Mesendoderm (in vitro differentiated cells): Measurements from ENCODE around the gene C9orf50.

Source experiments
- DNase-seq: peaks from one replicate; pipeline ENCODE4 v3.0.0; 2013
- H2AK5ac ChIP-seq: 2 replicates; pipeline ENCODE4 v1.6.1; 2013; ENCODE audit warnings: low read length, inconsistent platforms
- H2BK120ac ChIP-seq: 2 replicates; pipeline ENCODE4 v1.6.1; 2013; ENCODE audit warnings: low read depth, mild to moderate bottlenecking, low read length, moderate library complexity, mixed read lengths
- H2BK15ac ChIP-seq: replicated peaks from 2 replicates; pipeline ENCODE4 v1.6.1; 2013; ENCODE audit warnings: low read depth, mild to moderate bottlenecking, moderate library complexity
- H2BK5ac ChIP-seq: 2 replicates; pipeline ENCODE4 v1.6.1; 2013; ENCODE audit warnings: low read length, inconsistent platforms
- H3K18ac ChIP-seq: 2 replicates; pipeline ENCODE4 v1.6.1; 2013; ENCODE audit warnings: mild to moderate bottlenecking, low read length, mixed read lengths
- H3K23ac ChIP-seq: one replicate; pipeline ENCODE4 v1.6.1; 2013; ENCODE audit warnings: low read length
- H3K27ac ChIP-seq: 2 replicates; pipeline ENCODE4 v1.5.1; 2013; ENCODE audit warnings: low read depth, mild to moderate bottlenecking, inconsistent platforms, low read length, moderate library complexity
- H3K27me3 ChIP-seq: 2 replicates; pipeline ENCODE4 v1.6.1; 2013; ENCODE audit warnings: low read length, control low read depth, mild to moderate bottlenecking, inconsistent platforms; ENCODE audit not compliant: insufficient read depth, poor library complexity
- H3K36me3 ChIP-seq: 2 replicates; pipeline ENCODE4 v1.6.1; 2013; ENCODE audit warnings: low read length, inconsistent platforms; ENCODE audit not compliant: control insufficient read depth, insufficient read depth
- H3K4ac ChIP-seq: one replicate; pipeline ENCODE4 v1.6.1; 2013; ENCODE audit warnings: low read depth, mild to moderate bottlenecking, low read length, moderate library complexity
- H3K4me1 ChIP-seq: 2 replicates; pipeline ENCODE4 v1.6.1; 2013; ENCODE audit warnings: low read depth, low read length, inconsistent platforms; ENCODE audit not compliant: control insufficient read depth
- H3K4me2 ChIP-seq: 2 replicates; pipeline ENCODE4 v1.6.1; 2013; ENCODE audit warnings: low read length
- H3K4me3 ChIP-seq: 2 replicates; pipeline ENCODE4 v1.5.1; 2013; ENCODE audit warnings: mild to moderate bottlenecking, low read length
- H3K56ac ChIP-seq: one replicate; pipeline ENCODE4 v1.6.1; 2013; ENCODE audit warnings: low read length
- H3K79me1 ChIP-seq: 2 replicates; pipeline ENCODE4 v1.6.1; 2013; ENCODE audit warnings: low read length, inconsistent platforms
- H3K79me2 ChIP-seq: 2 replicates; pipeline ENCODE4 v1.6.1; 2013; ENCODE audit warnings: mild to moderate bottlenecking, low read length; ENCODE audit not compliant: control insufficient read depth, insufficient read depth
- H3K9ac ChIP-seq: 2 replicates; pipeline ENCODE4 v1.6.1; 2013; ENCODE audit warnings: low read length, inconsistent platforms
- H4K5ac ChIP-seq: one replicate; pipeline ENCODE4 v1.6.1; 2013; ENCODE audit warnings: low read length
- H4K8ac ChIP-seq: one replicate; pipeline ENCODE4 v1.6.1; 2013; ENCODE audit warnings: low read depth, mild to moderate bottlenecking, control low read depth, low read length, moderate library complexity
- WGBS: extraction: QIAGEN DNeasy Blood & Tissue Kit; methylation state at CpG from one replicate; pipeline ENCODE4 v1.1.7; 2013; ENCODE audit warnings: low lambda C conversion rate, missing lambda C conversion rate; ENCODE audit not compliant: insufficient coverage; ENCODE audit errors: extremely low coverage; 5-methylcytosine and 5-hydroxymethylcytosine counted together

Gene C9orf50

GRCh38 chr9:129570450-129571297 is 50.2 kb downstream of the C9orf50 start:
- H3K4me1 ChIP-seq = peaks cover 5% of the 10 kb centered on the region
- H3K56ac ChIP-seq = peak overlapping the region; percentile 84
- H2BK120ac ChIP-seq = peak overlapping the region; percentile 69
- peak overlapping the region; percentile 91 for H2AK5ac ChIP-seq
- WGBS = no CpG with 5 or more reads among the region's 14 CpGs
- H3K18ac ChIP-seq = peak overlapping the region; percentile 95
- H3K27ac ChIP-seq = peak overlapping the region; percentile 32
- no peak overlapping the region for H3K4me2 ChIP-seq
- H3K79me1 ChIP-seq = no peaks in the 10 kb centered on the region
- no peaks in the 10 kb centered on the region for H3K36me3 ChIP-seq
- DNase-seq = peak; percentile 90
- no peak overlapping the region for H4K5ac ChIP-seq
- no peak overlapping the region for H2BK15ac ChIP-seq
- H3K23ac ChIP-seq = no peak overlapping the region
- peak overlapping the region; percentile 92 for H3K4ac ChIP-seq
- H3K9ac ChIP-seq = peak overlapping the region; percentile 32
- peak overlapping the region; percentile 86 for H2BK5ac ChIP-seq
- no peaks in the 10 kb centered on the region for H3K79me2 ChIP-seq
- H3K4me3 ChIP-seq = no peak overlapping the region
- H3K27me3 ChIP-seq = no peaks in the 10 kb centered on the region
- peak overlapping the region; percentile 41 for H4K8ac ChIP-seq

GRCh38 chr9:129569502-129570449 is 51.1 kb downstream of the C9orf50 start:
- DNase-seq = peak; percentile 83
- Histone ChIP-seq H3K4ac (peak overlapping the region; percentile 92), H2BK120ac (peak overlapping the region; percentile 69), H2BK15ac (no peak overlapping the region), H4K8ac (peak overlapping the region; percentile 58), H3K36me3 (no peaks in the 10 kb centered on the region), H3K4me2 (no peak overlapping the region), H3K9ac (peak overlapping the region; percentile 36), H3K79me2 (no peaks in the 10 kb centered on the region), H3K4me3 (no peak overlapping the region), H3K27me3 (no peaks in the 10 kb centered on the region), H3K56ac (peak overlapping the region; percentile 84), H3K79me1 (no peaks in the 10 kb centered on the region), H4K5ac (no peak overlapping the region), H3K27ac (peak overlapping the region; percentile 32), H2AK5ac (peak overlapping the region; percentile 84), H3K18ac (peak overlapping the region; percentile 95), H3K4me1 (peaks cover 5% of the 10 kb centered on the region), H2BK5ac (peak overlapping the region; percentile 6), H3K23ac (peak overlapping the region; percentile 66)
- WGBS = no CpG with 5 or more reads among the region's 9 CpGs

DNA sequence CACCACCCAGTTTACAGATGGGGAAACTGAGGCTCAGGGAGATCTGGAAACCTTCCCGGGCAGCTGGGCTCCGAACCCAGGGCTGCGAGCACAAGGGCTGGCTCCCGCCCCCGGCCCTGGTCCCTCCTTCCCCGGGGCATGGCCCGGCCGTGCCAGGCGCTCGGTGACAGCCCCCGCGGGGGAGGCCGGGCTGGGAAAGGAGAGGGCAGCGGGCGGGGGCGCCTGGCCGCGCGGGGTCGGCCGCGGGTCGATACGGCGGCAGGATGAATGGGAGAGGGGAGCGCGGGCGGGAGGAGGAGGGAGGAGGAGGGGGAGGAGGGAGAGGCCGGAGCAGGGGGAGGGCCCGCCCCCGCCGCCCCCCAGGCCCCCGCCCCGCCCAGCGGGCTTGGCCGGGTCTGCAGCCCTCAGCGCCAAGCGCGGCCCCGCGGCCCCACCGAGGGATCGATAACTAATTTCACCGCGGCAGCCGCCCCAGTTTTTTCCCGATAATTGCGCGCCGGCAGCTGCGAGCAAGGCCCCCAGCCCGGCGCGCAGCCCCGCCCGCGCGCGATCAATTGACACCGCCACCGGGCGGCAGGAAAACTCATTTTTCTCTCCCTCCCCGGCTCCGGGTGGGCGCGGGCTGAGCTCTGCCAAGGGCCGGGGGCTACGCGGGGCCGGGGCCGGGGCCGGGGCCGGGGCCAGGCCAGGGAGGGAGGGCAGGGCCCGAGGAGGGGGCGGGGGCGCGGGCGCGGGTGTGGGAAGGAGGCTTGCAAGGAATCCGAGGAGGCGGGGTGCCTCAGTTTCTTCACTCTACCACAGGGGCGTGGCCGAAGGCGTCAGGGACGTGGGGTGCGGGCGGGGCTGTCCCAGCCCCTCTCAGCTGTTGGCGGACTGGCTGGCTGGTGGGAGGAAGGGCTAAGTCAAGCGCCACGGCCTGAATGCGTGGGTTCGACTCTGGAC is 52.1 kb downstream of the C9orf50 start:
- Histone ChIP-seq H3K27me3 (no peaks in the 10 kb centered on the region), H2BK120ac (peak overlapping the region; percentile 47), H3K4me1 (peaks cover 5% of the 10 kb centered on the region), H3K27ac (peak overlapping the region; percentile 72), H2BK15ac (no peak overlapping the region), H4K5ac (no peak overlapping the region), H3K18ac (peak overlapping the region; percentile 81), H3K9ac (peak overlapping the region; percentile 87), H3K36me3 (no peaks in the 10 kb centered on the region), H4K8ac (peak overlapping the region; percentile 58), H3K79me2 (no peaks in the 10 kb centered on the region), H3K4ac (peak overlapping the region; percentile 83), H3K23ac (peak overlapping the region; percentile 89), H3K4me2 (peak overlapping the region; percentile 97), H2BK5ac (peak overlapping the region; percentile 41), H3K79me1 (no peaks in the 10 kb centered on the region), H3K56ac (peak overlapping the region; percentile 91), H2AK5ac (peak overlapping the region; percentile 65), H3K4me3 (peak overlapping the region; percentile 44)
- peak; percentile 64 for DNase-seq
- WGBS = no CpG with 5 or more reads among the region's 92 CpGs

GRCh38 chr9:129567842-129568559 is 52.9 kb downstream of the C9orf50 start:
- Histone ChIP-seq H2BK5ac (peak overlapping the region; percentile 41), H3K79me2 (no peaks in the 10 kb centered on the region), H3K18ac (peak overlapping the region; percentile 32), H3K56ac (peak overlapping the region; percentile 91), H4K8ac (no peak overlapping the region), H2BK120ac (no peak overlapping the region), H3K9ac (peak overlapping the region; percentile 87), H3K79me1 (no peaks in the 10 kb centered on the region), H2BK15ac (no peak overlapping the region), H3K4me1 (peaks cover 5% of the 10 kb centered on the region), H3K4me2 (peak overlapping the region; percentile 97), H3K4ac (peak overlapping the region; percentile 83), H3K23ac (peak overlapping the region; percentile 94), H3K36me3 (no peaks in the 10 kb centered on the region), H2AK5ac (no peak overlapping the region), H3K27me3 (no peaks in the 10 kb centered on the region), H4K5ac (no peak overlapping the region), H3K4me3 (peak overlapping the region; percentile 44), H3K27ac (peak overlapping the region; percentile 72)
- peak; percentile 89 for DNase-seq
- WGBS = no CpG with 5 or more reads among the region's 27 CpGs
